Lung (tissue), 12 donors: ENCODE results near the gene YWHAE. TPM values are rescaled to one million over a fixed set of nuclear protein-coding genes. Genes with fewer than 3 reads are reported as not detected.
A peak's percentile ranks its signal among the peaks of the same experiment; 100 is the strongest.

Experiments used
- ATAC-seq: fragments of 200-7000 bp; cut with Tn5 transposase; one replicate; pipeline ENCODE4 v1.9.1; 2020; ENCODE audit warnings: moderate number of reproducible peaks; ENCODE audit not compliant: insufficient read depth, low FRiP score
- DNase-seq, 3 donors: peaks; one replicate each; pipeline ENCODE4 v3.0.0-alpha.2; 2013 to 2017
- H3K27ac ChIP-seq, 2 donors: one replicate each; pipeline ENCODE4 v1.5.1; 2013; ENCODE audit warnings: mild to moderate bottlenecking in 2 of 2, moderate library complexity in 2 of 2, control low read depth in 1 of 2, inconsistent platforms in 1 of 2, low read depth in 1 of 2, low read length in 1 of 2
- H3K27me3 ChIP-seq, 3 donors: one replicate each; pipeline ENCODE4 v1.5.1; 2013; ENCODE audit warnings: low read length in 2 of 3; ENCODE audit not compliant: control insufficient read depth in 3 of 3, insufficient read depth in 3 of 3
- H3K36me3 ChIP-seq, 4 donors: one replicate each; pipeline ENCODE4 v1.5.1; 2013; ENCODE audit warnings: low read length in 4 of 4, mild to moderate bottlenecking in 1 of 4, moderate library complexity in 1 of 4; ENCODE audit not compliant: control insufficient read depth in 4 of 4, insufficient read depth in 4 of 4
- H3K4me1 ChIP-seq, 5 donors: one replicate each; pipeline ENCODE4 v1.5.1; 2013; ENCODE audit warnings: low read length in 5 of 5, mild to moderate bottlenecking in 2 of 5, moderate library complexity in 1 of 5; ENCODE audit not compliant: control insufficient read depth in 5 of 5, insufficient read depth in 5 of 5
- H3K4me3 ChIP-seq: one replicate; pipeline ENCODE4 v1.5.1; 2013; ENCODE audit warnings: mild to moderate bottlenecking, control low read depth, moderate library complexity
- H3K9ac ChIP-seq, 2 donors: one replicate each; pipeline ENCODE4 v1.5.1; 2013; ENCODE audit warnings: low read length in 2 of 2, control low read depth in 1 of 2; ENCODE audit not compliant: insufficient read depth in 1 of 2
- H3K9me3 ChIP-seq, 4 donors: one replicate each; pipeline ENCODE4 v1.5.1; 2013; ENCODE audit warnings: low read length in 3 of 4, mild to moderate bottlenecking in 1 of 4, moderate library complexity in 1 of 4; ENCODE audit not compliant: control insufficient read depth in 4 of 4, insufficient read depth in 3 of 4
- CTCF ChIP-seq: IDR thresholded peaks from 2 replicates; pipeline ENCODE4 v1.5.1; 2012; ENCODE audit warnings: mild to moderate bottlenecking; ENCODE audit errors: control extremely low read depth, extremely low read depth
- WGBS, 2 donors: extraction: QIAGEN DNeasy Blood & Tissue Kit; methylation state at CpG; one replicate each; pipeline ENCODE4 v1.1.7; 2013; 5-methylcytosine and 5-hydroxymethylcytosine counted together
- polyA plus RNA-seq, 2 donors: library from polyadenylated mRNA; stranded (reverse); fragments of 200-250 nt; gene quantifications; one replicate each; pipeline ENCODE4 v1.2.1, GENCODE V29; 2013
- total RNA-seq, 2 donors: library from RNA; depleted of rRNA in 1 of 2; stranded (reverse); fragments of >200 nt in 1 of 2; gene quantifications; one replicate each; pipeline ENCODE4 v1.2.1, GENCODE V29; 2014 to 2021
- donor health status: control.
- donor health status: control.
- donor health status: Bipolar disorder and iron deficiency.
- donor health status: healthy.
- donor health status: DM: yes; HTN: yes; CAD: no.

YWHAE gene
- total and polyA plus RNA-seq, 4 donors: 348 to 432 (median 395) TPM

GRCh38 chr17:1324201-1324771, 75.7 kb downstream of the YWHAE start:
- ATAC-seq (peak; percentile 34), DNase-seq (no peak)
- 82% methylated on average over 27 of the region's 27 CpGs for WGBS, 2 donors
- Histone ChIP-seq H3K9ac (no peak overlapping the region), H3K9me3 (no peaks in the 10 kb centered on the region), H3K27me3 (peaks cover 0 to 3% (median 0%) of the 10 kb centered on the region in 3 donors), H3K36me3 (no peaks in the 10 kb centered on the region), H3K4me3 (no peak overlapping the region), H3K27ac (no peak overlapping the region), H3K4me1 (no peaks in the 10 kb centered on the region)
- TF ChIP-seq CTCF: no peak

GRCh38 chr17:1323336-1323735, 76.7 kb downstream of the YWHAE start:
- Histone ChIP-seq H3K4me3 (no peak overlapping the region), H3K4me1 (peaks cover 0 to 1% (median 0%) of the 10 kb centered on the region in 5 donors), H3K9me3 (no peaks in the 10 kb centered on the region), H3K9ac (no peak overlapping the region), H3K27ac (no peak overlapping the region), H3K27me3 (peaks cover 0 to 3% (median 0%) of the 10 kb centered on the region in 3 donors), H3K36me3 (no peaks in the 10 kb centered on the region)
- ATAC-seq: no peak
- peak in 1 of 3 donors; percentile 24 for DNase-seq
- 83 to 87% methylated on average over 16 to 19 of the region's 19 CpGs for WGBS, 2 donors
- TF ChIP-seq CTCF: no peak

- WGBS, 2 donors: 74 to 81% methylated on average over 10 of the region's 10 CpGs
- no peak for DNase-seq
These were observed 77.5 kb downstream of the YWHAE start for GRCh38 chr17:1322480-1322879.

More at GRCh38 chr17:1322480-1322879, 77.5 kb downstream of the YWHAE start:
- peaks cover 0 to 3% (median 0%) of the 10 kb centered on the region in 5 donors for H3K4me1 ChIP-seq
- peaks cover 0 to 3% (median 0%) of the 10 kb centered on the region in 3 donors for H3K27me3 ChIP-seq
- H3K27ac ChIP-seq: no peak overlapping the region
- H3K36me3 ChIP-seq: no peaks in the 10 kb centered on the region
- no peak for TF ChIP-seq CTCF
- ATAC-seq: no peak
- no peak overlapping the region for H3K4me3 ChIP-seq
- no peak overlapping the region for H3K9ac ChIP-seq
- H3K9me3 ChIP-seq: no peaks in the 10 kb centered on the region
